ENCODE data around the gene THUMPD3.

THUMPD3 gene

DNA sequence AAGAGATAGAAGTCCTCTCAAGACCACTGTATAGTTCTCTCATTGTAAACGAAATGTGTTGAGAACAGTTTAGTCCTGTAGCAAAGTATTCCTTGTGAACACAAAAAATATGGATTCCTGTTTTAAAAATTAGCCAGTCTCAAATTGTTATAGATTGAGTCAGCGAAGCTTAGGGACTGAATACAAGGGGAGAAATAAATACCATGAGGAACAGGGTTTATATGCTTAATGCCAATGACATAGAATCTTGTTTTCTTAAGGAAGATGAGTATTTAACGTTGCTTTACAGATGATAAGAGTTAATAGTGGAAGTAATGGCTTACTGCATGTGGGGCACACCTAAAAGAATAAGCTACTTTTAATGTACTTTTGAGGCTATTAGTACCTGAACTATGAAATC, 72.5 kb downstream of the THUMPD3 start:
- Histone ChIP-seq H4K20me1 (ENCODE audit: insufficient read depth, low read length) (peaks cover 49% of the 10 kb centered on the region), H3K9ac (ENCODE audit: low read length) (no peak overlapping the region), H3K27ac (ENCODE audit: low read length) (no peak overlapping the region), H3K4me3 (ENCODE audit: low read length) (no peak overlapping the region), H3K4me2 (ENCODE audit: low read length) (no peak overlapping the region), H3K27me3 (ENCODE audit: low read depth, low read length) (no peaks in the 10 kb centered on the region), H3K9me3 (ENCODE audit: insufficient read depth, low read length) (no peaks in the 10 kb centered on the region), H3K36me3 (replicated peaks; ENCODE audit: low read depth, low read length) (peaks cover 91% of the 10 kb centered on the region), H3K79me2 (ENCODE audit: low read length) (peaks cover 61% of the 10 kb centered on the region), H2AFZ (ENCODE audit: low read depth, low read length) (no peak overlapping the region), H3K4me1 (ENCODE audit: low read length) (no peaks in the 10 kb centered on the region)
- TF ChIP-seq, protein P1, sequence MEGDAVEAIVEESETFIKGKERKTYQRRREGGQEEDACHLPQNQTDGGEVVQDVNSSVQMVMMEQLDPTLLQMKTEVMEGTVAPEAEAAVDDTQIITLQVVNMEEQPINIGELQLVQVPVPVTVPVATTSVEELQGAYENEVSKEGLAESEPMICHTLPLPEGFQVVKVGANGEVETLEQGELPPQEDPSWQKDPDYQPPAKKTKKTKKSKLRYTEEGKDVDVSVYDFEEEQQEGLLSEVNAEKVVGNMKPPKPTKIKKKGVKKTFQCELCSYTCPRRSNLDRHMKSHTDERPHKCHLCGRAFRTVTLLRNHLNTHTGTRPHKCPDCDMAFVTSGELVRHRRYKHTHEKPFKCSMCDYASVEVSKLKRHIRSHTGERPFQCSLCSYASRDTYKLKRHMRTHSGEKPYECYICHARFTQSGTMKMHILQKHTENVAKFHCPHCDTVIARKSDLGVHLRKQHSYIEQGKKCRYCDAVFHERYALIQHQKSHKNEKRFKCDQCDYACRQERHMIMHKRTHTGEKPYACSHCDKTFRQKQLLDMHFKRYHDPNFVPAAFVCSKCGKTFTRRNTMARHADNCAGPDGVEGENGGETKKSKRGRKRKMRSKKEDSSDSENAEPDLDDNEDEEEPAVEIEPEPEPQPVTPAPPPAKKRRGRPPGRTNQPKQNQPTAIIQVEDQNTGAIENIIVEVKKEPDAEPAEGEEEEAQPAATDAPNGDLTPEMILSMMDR (IDR thresholded peaks at IDR 0.05; ENCODE audit: low read depth, low read length), result no peak
- TF ChIP-seq EZH2phosphoT487 (IDR thresholded peaks at IDR 0.05; ENCODE audit: low read depth), result no peak

Measured in OCI-LY3 (cell line).